ENCODE results near the gene HS2ST1. TPM values are rescaled to one million over a fixed set of nuclear protein-coding genes. Genes with fewer than 3 reads are reported as not detected.

HS2ST1 gene
- total and polyA plus RNA-seq, 2 experiments from 2014 or later = 6.7 to 17.1 TPM

GRCh38 chr1:87093286-87093685 lies 178.9 kb downstream of the HS2ST1 start (continued):
- TF ChIP-seq REST (IDR thresholded peaks at IDR 0.05; ENCODE audit: unreplicated experiment) = no peak
- TF ChIP-seq STAT1 (IDR thresholded peaks at IDR 0.05; ENCODE audit: unreplicated experiment) = no peak
- TF ChIP-seq ZNF462 (CRISPR knock-in tag; IDR thresholded peaks at IDR 0.05) = no peak

- Histone ChIP-seq H3K27ac (ENCODE audit: low read depth) (no peak overlapping the region), H4K20me1 (replicated peaks; ENCODE audit: insufficient read depth) (no peaks in the 10 kb centered on the region), H3K4me2 (no peak overlapping the region), H3K4me3 (no peak overlapping the region), H3K4me1 (ENCODE audit: insufficient read depth) (peaks cover 6% of the 10 kb centered on the region; the same call in 1 of the 2 replicates), H3K9me2 (ENCODE audit: insufficient read depth) (no peaks in the 10 kb centered on the region), H2AFZ (no peak overlapping the region), H3K27me3 (ENCODE audit: insufficient read depth) (no peaks in the 10 kb centered on the region), H3K79me2 (replicated peaks; ENCODE audit: insufficient read depth) (no peaks in the 10 kb centered on the region), H3F3A (replicated peaks; ENCODE audit: low read depth) (no peaks in the 10 kb centered on the region), H3K36me3 (ENCODE audit: insufficient read depth) (no peaks in the 10 kb centered on the region)
- H3K27me3 Mint-ChIP-seq (ENCODE audit: insufficient read depth, low read depth, poor library complexity) = no peaks in the 10 kb centered on the region
- H3K4me3 Mint-ChIP-seq = no peak overlapping the region
- no peak for DNase-seq (ENCODE audit: low spot score)
- peaks cover 18% of the 10 kb centered on the region; the same call in 2 of the 3 replicates for H3K4me1 Mint-ChIP-seq
- 0 out of 3 replicates have a peak, but pooled peaks cover 2% of the 10 kb centered on the region for H3K9me3 Mint-ChIP-seq
- H3K27ac Mint-ChIP-seq = no peak overlapping the region
- ATAC-seq = no peak
- H3K36me3 Mint-ChIP-seq (ENCODE audit: low read depth) = peaks cover 8% of the 10 kb centered on the region
- TF ChIP-seq ZNF114 (CRISPR knock-in tag; IDR thresholded peaks at IDR 0.05) (no peak), ETS1 (IDR thresholded peaks at IDR 0.05) (no peak), STAT1 (IDR thresholded peaks at IDR 0.05; ENCODE audit: unreplicated experiment) (no peak), JUNB (IDR thresholded peaks at IDR 0.05; ENCODE audit: unreplicated experiment) (no peak), REST (IDR thresholded peaks at IDR 0.05; ENCODE audit: unreplicated experiment) (no peak), CTCF (conservative IDR thresholded peaks at IDR 0.05; ENCODE audit: low read depth in 2 of 2) (no peak), EZH2 (IDR thresholded peaks at IDR 0.05; ENCODE audit: low read depth, unreplicated experiment) (no peak)
Observed at GRCh38 chr1:87094238-87094637, 179.8 kb downstream of the HS2ST1 start.
